Thyroid gland (tissue), 4 donors: Measurements from ENCODE around the gene PDZD7. TPM values are rescaled to one million over a fixed set of nuclear protein-coding genes. Genes with fewer than 3 reads are reported as not detected.

Experiments used
- DNase-seq, 2 donors: peaks; one replicate each; pipeline ENCODE4 v3.0.0-alpha.2; 2019
- H3K27ac ChIP-seq, 3 donors: fragments of 200-600 bp; sonication (generic); 1 replicate in 2 of 3; 2 replicates in 1 of 3; pipeline ENCODE4 v1.5.1; 2016 to 2019; ENCODE audit warnings: mild to moderate bottlenecking in 1 of 3, moderate library complexity in 1 of 3
- H3K27me3 ChIP-seq: fragments of 200-600 bp; sonication (generic); one replicate; pipeline ENCODE4 v1.5.1; 2019
- H3K36me3 ChIP-seq, 2 donors: fragments of 200-600 bp; sonication (generic); one replicate each; pipeline ENCODE4 v1.5.1; 2016 to 2019
- H3K4me1 ChIP-seq, 2 donors: fragments of 200-600 bp; sonication (generic); one replicate each; pipeline ENCODE4 v1.5.1; 2017 to 2019
- H3K4me3 ChIP-seq, 3 donors: fragments of 200-600 bp; sonication (generic); replicated peaks in 1 of 3; 1 replicate in 2 of 3; 2 replicates in 1 of 3; pipeline ENCODE4 v1.5.1; 2016; ENCODE audit warnings: mild to moderate bottlenecking in 1 of 3
- H3K9me3 ChIP-seq: fragments of 200-600 bp; sonication (generic); one replicate; pipeline ENCODE4 v1.5.1; 2017
- CTCF ChIP-seq, 6 experiments: fragments of 200-600 bp in 3 of 6; fragments of 450-650 bp in 3 of 6; sonication (generic) in 3 of 6; IDR thresholded peaks; one replicate each; pipeline ENCODE4 v1.5.1; 2016 to 2019; ENCODE audit warnings: antibody characterized with exemption in 6 of 6, mild to moderate bottlenecking in 2 of 6, inconsistent platforms in 1 of 6, moderate library complexity in 1 of 6
- POLR2A ChIP-seq, 2 donors: fragments of 450-650 bp; IDR thresholded peaks; one replicate each; pipeline ENCODE4 v1.6.1; 2017; ENCODE audit warnings: antibody characterized with exemption in 2 of 2, mild to moderate bottlenecking in 2 of 2, moderate library complexity in 1 of 2
- WGBS, 2 donors: methylation state at CpG; one replicate each; pipeline ENCODE4 v1.1.5; 2017; 5-methylcytosine and 5-hydroxymethylcytosine counted together
- intact Hi-C: fragments of 100-400 bp; cut with DNase I; formaldehyde crosslinking; loops from one replicate; pipeline ENCODE4 v1.15.1; 2023
- total RNA-seq, 4 donors: library from RNA; depleted of rRNA; stranded (reverse); fragments of >200 nt; gene quantifications; one replicate each; pipeline ENCODE4 v1.2.3, GENCODE V29; 2016

Gene PDZD7
- total RNA-seq, 4 donors from 2014 or later = 0.24 to 1.1 (median 0.69) TPM

DNA sequence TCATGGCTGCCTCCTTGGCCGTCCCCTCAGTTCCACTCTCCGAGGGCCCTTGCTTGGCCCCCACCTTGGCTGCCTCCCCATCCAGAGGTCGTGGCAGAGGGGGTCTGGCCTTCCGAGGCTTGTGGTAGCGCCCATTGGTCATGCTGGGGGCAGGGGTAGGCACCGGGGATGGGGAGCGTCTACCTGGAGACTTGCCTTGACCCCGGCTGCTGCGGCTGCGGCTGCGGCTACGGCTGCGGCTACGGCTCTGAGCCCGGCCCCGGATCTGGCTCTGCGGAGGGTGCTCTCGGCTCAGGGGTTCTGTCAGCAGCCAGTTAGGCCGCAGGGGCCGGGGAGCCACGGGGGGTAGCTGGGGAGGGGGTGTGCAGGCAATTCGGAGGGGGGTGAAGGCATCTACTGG lies 20.6 kb downstream of the PDZD7 start:
- WGBS, 2 donors = 87 to 100% methylated on average over 4 to 14 of the region's 22 CpGs
- Histone ChIP-seq H3K9me3 (no peaks in the 10 kb centered on the region), H3K27ac (no peak overlapping the region), H3K36me3 (peaks cover 20 to 21% of the 10 kb centered on the region in 2 donors), H3K4me1 (peaks cover 7 to 10% of the 10 kb centered on the region in 2 donors), H3K4me3 (no peak overlapping the region), H3K27me3 (no peaks in the 10 kb centered on the region)
- intact Hi-C loops = no loop called here
- DNase-seq = no peak
- TF ChIP-seq CTCF (IDR thresholded peaks at IDR 0.05) = no peak
- no peak for TF ChIP-seq POLR2A (IDR thresholded peaks at IDR 0.05)

DNA sequence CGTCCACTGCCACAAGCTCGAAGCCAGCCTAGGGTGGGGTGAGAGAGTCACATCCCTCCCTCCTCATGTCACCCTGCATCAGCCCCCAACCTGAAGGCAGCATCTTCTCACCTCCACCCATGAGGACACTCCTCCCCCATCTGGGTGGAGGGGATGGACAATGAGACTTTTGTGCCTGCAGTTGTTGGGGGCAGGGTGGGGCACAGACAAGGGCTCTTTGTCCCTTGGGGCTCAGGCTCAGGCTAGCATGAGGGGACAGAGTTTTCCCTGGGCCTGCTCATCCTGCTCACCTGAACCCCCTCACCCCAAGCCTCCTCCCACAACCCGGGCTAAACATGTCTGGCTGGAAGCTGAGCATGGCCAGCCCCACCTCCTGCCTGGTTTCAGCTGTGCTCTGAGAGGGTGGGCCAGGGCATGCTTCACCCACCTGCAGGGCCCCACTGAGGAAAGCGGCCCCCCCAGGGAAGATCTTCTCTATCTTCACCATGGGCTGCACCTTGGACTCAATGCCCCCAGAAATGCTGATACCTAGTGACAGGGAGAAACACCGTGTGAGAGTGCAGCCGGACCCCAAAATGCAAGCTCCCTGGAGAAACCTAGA lies 22.0 kb downstream of the PDZD7 start:
- intact Hi-C loops = no loop called here
- no peak for TF ChIP-seq POLR2A (IDR thresholded peaks at IDR 0.05)
- no peak for TF ChIP-seq CTCF (IDR thresholded peaks at IDR 0.05)

DNA sequence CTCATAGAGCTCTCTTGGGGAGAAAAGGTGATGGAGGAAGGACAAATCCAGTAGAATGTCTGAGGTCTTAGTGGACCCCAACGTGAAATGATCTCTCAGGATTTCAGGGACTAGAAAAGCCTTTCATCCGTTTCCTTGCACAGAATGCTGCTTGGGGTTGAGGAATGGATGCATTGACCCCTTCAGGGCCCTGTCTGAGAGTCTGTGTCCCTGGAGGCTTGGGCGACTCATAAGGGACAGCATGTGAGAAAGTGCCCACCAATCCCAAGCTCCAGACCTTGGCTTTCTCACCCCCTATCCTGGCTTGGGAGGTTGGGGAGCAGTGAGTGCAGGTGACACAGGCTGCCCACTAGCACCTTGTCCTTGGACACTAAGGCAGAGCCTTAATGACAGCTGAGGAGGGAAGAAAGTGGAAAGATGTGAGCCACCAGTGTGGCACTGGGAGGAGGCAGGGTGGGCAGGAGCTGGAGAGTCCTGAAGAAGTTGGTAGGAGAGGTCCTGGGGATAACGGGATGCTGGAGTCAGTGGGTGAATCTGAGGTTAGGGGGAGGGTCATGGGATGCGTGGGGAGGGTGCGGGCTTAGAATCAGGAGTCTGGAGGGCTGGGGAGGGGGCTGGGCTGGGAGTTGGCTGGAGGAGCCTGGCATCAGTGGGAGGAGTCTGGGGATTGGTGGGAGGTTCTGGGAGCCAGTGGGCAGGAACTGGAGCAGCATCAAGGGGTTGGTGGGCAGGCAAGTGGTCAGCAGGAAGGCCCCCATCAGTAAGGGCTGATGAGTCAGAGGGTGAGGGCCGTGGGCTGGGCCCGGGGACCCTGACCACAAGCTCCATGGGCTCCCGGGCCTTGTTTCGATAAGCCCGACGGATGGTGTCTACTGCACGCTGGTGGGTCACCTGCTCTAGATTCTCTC lies 22.8 kb downstream of the PDZD7 start:
- Histone ChIP-seq H3K4me1 (peaks cover 5 to 8% of the 10 kb centered on the region in 2 donors), H3K27ac (no peak overlapping the region), H3K9me3 (no peaks in the 10 kb centered on the region), H3K27me3 (no peaks in the 10 kb centered on the region), H3K4me3 (no peak overlapping the region), H3K36me3 (peaks cover 35 to 36% of the 10 kb centered on the region in 2 donors)
- 67 to 76% methylated on average over 6 to 13 of the region's 13 CpGs for WGBS, 2 donors
- intact Hi-C loops = no loop called here
- no peak for DNase-seq
- no peak for TF ChIP-seq POLR2A (IDR thresholded peaks at IDR 0.05)
- TF ChIP-seq CTCF (IDR thresholded peaks at IDR 0.05) = no peak

More for the DNA sequence above, 22.0 kb downstream of the PDZD7 start:
- DNase-seq = no peak
- no peak overlapping the region for H3K4me3 ChIP-seq
- no peaks in the 10 kb centered on the region for H3K9me3 ChIP-seq
- WGBS, 2 donors = 78 to 96% methylated on average over 4 to 6 of the region's 6 CpGs
- H3K4me1 ChIP-seq = peaks cover 7 to 10% of the 10 kb centered on the region in 2 donors
- no peak overlapping the region for H3K27ac ChIP-seq
- no peaks in the 10 kb centered on the region for H3K27me3 ChIP-seq
- H3K36me3 ChIP-seq = peaks cover 28 to 30% of the 10 kb centered on the region in 2 donors

DNA sequence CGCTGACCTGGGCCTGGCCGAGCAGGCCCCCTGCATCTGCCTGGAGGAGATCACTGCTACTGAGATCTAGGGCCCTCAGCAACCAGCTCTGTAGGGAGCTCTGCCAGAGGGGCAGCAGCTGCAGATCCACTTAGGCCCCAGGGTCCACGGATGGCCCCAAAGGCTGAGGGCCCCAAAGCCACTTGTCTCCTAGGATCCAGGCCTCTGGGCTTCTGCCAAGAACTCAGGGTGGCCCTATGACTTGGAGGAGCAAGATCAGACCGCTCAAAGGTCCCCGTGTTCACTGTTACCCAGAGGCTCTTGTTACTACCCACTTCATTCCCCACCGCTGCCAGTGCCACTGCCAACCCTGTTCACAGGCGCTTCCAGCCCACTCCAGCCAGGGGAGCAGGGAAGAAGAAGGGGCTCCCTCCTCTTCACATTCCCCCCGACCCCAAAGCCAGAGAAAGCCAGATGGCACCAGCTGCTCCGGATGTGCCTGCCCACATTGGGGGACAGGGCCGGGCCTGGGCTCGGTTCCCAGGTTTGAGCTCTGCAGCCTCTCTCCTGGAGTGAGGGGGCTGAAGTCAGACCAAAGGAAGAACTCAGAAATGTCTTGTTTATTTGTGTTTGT lies 23.7 kb downstream of the PDZD7 start:
- DNase-seq = peak; percentile 27 to 31
- WGBS, 2 donors = 54 to 70% methylated on average over 9 to 10 of the region's 11 CpGs
- H3K27ac ChIP-seq = no peak overlapping the region
- H3K27me3 ChIP-seq = no peaks in the 10 kb centered on the region
- intact Hi-C loops = no loop called here
- no peak overlapping the region for H3K4me3 ChIP-seq
- peaks cover 0 to 6% of the 10 kb centered on the region in 2 donors for H3K4me1 ChIP-seq
- H3K36me3 ChIP-seq = peaks cover 35 to 36% of the 10 kb centered on the region in 2 donors
- H3K9me3 ChIP-seq = no peaks in the 10 kb centered on the region
- TF ChIP-seq POLR2A (IDR thresholded peaks at IDR 0.05) = no peak
- TF ChIP-seq CTCF (IDR thresholded peaks at IDR 0.05) = no peak
